Endothelial cell of umbilical vein (primary cell): ENCODE measurements around the gene REC8. TPM values are rescaled to one million over a fixed set of nuclear protein-coding genes. Genes with fewer than 3 reads are reported as not detected.

Source experiments
- BruUV-seq: library from RNA; stranded (reverse); fragments of 400-500 nt; replicated peaks from 2 replicates; lab custom pipeline; 2021; lab: Mats Ljungman, UMichigan
- CTCF ChIA-PET: fragments of 300-600, 350-600 bp; sonication (Branson Sonifier 250); formaldehyde crosslinking; loops from one replicate; lab custom pipeline; 2021; ENCODE audit warnings: antibody characterized with exemption, inconsistent platforms; lab: Charles Lee
- POLR2A ChIA-PET: fragments of 300-600, 350-600 bp; sonication (Branson Sonifier 250); formaldehyde crosslinking; loops from one replicate; lab custom pipeline; 2021; ENCODE audit warnings: antibody characterized with exemption, inconsistent platforms; lab: Charles Lee
- DNase-seq: peaks from one replicate; pipeline ENCODE4 v3.0.0-alpha.2; 2011; ENCODE audit warnings: low read depth, low spot score
- FAIRE-seq: peaks from 2 replicates; lab custom pipeline; 2011; peaks lifted over from hg19 to GRCh38; lab: Jason Lieb, UNC
- H2AFZ ChIP-seq: 2 replicates; pipeline ENCODE4 v1.6.0; 2012; ENCODE audit warnings: low read depth, low read length, control low read depth, inconsistent platforms
- H3K27ac ChIP-seq: 2 replicates; pipeline ENCODE4 v1.5.1; 2011; ENCODE audit warnings: low read depth, mild to moderate bottlenecking, control low read depth, low read length, moderate library complexity; ENCODE audit not compliant: insufficient read depth
- H3K27me3 ChIP-seq, 2 experiments: 2 replicates each; pipeline versions ENCODE4 v1.6.0 to v1.6.1; 2011; ENCODE audit warnings: low read length in 2 of 2, mixed read lengths in 1 of 2; ENCODE audit not compliant: control insufficient read depth in 2 of 2, insufficient read depth in 2 of 2
- H3K36me3 ChIP-seq, 2 experiments: 2 replicates in 1 of 2; 3 replicates in 1 of 2; pipeline ENCODE4 v1.5.1; 2011; ENCODE audit warnings: low read length in 2 of 2, mild to moderate bottlenecking in 1 of 2, moderate library complexity in 1 of 2; ENCODE audit not compliant: control insufficient read depth in 2 of 2, insufficient read depth in 2 of 2; ENCODE audit errors: extremely low read depth in 1 of 2
- H3K4me1 ChIP-seq: 3 replicates; pipeline ENCODE4 v1.5.1; 2011; ENCODE audit warnings: mild to moderate bottlenecking, low read length; ENCODE audit not compliant: control insufficient read depth, insufficient read depth; ENCODE audit errors: extremely low read depth
- H3K4me2 ChIP-seq: 2 replicates; pipeline ENCODE4 v1.6.1; 2011; ENCODE audit warnings: low read length, control low read depth, mixed read lengths; ENCODE audit not compliant: insufficient read depth
- H3K4me3 ChIP-seq, 3 experiments: fragments of 200-600 bp in 1 of 3; sonication (generic), shearing (Covaris generic) in 1 of 3; replicated peaks in 1 of 3; 2 replicates each; pipeline ENCODE4 v1.5.1; 2011 to 2016; ENCODE audit warnings: control low read depth in 3 of 3, low read length in 3 of 3, mild to moderate bottlenecking in 2 of 3, inconsistent platforms in 1 of 3, low read depth in 1 of 3, moderate library complexity in 1 of 3; ENCODE audit not compliant: insufficient read depth in 1 of 3
- H3K79me2 ChIP-seq: 2 replicates; pipeline ENCODE4 v1.6.0; 2012; ENCODE audit warnings: low read length, inconsistent platforms; ENCODE audit not compliant: control insufficient read depth, insufficient read depth
- H3K9ac ChIP-seq: replicated peaks from 2 replicates; pipeline ENCODE3; 2011; ENCODE audit warnings: low read length, control low read depth; ENCODE audit not compliant: insufficient read depth; ENCODE audit errors: extremely low read depth
- H3K9me1 ChIP-seq: replicated peaks from 3 replicates; pipeline ENCODE4 v1.6.0; 2011; ENCODE audit warnings: mild to moderate bottlenecking, low read length; ENCODE audit not compliant: control insufficient read depth, insufficient read depth; ENCODE audit errors: extremely low read depth
- H3K9me3 ChIP-seq: replicated peaks from 2 replicates; pipeline ENCODE4 v1.5.1; 2012; ENCODE audit warnings: low read length, inconsistent platforms; ENCODE audit not compliant: control insufficient read depth, insufficient read depth
- H4K20me1 ChIP-seq: replicated peaks from 2 replicates; pipeline ENCODE3; 2011; ENCODE audit warnings: mild to moderate bottlenecking, low read length; ENCODE audit not compliant: control insufficient read depth, insufficient read depth; ENCODE audit errors: extremely low read depth
- EZH2 ChIP-seq: IDR thresholded peaks from 2 replicates; pipeline ENCODE4 v1.6.1; 2012; ENCODE audit warnings: borderline replicate concordance, low read depth, mild to moderate bottlenecking, moderate library complexity, low read length, inconsistent platforms; ENCODE audit not compliant: severe bottlenecking
- FOS ChIP-seq: IDR thresholded peaks from 2 replicates; pipeline ENCODE4 v1.6.1; 2011; ENCODE audit warnings: mild to moderate bottlenecking, low read length, moderate library complexity, borderline replicate concordance; ENCODE audit not compliant: insufficient read depth
- JUN ChIP-seq: IDR thresholded peaks from 2 replicates; pipeline ENCODE4 v1.6.1; 2011; ENCODE audit warnings: borderline replicate concordance, low read depth; ENCODE audit not compliant: insufficient read length, insufficient read depth
- MYC ChIP-seq: IDR thresholded peaks from one replicate; pipeline ENCODE4 v1.6.1; 2011; ENCODE audit warnings: mild to moderate bottlenecking, low read depth, low read length
- POLR2A ChIP-seq: IDR thresholded peaks from 2 replicates; pipeline ENCODE4 v1.6.1; 2012; ENCODE audit warnings: low read depth, mild to moderate bottlenecking, control low read depth, low read length
- POLR2AphosphoS5 ChIP-seq: IDR thresholded peaks from 2 replicates; pipeline ENCODE4 v1.6.1; 2012; ENCODE audit warnings: low read depth, mild to moderate bottlenecking, control low read depth, low read length, moderate library complexity; ENCODE audit not compliant: insufficient read depth
- dilution Hi-C: fragments of 300-500 bp; cut with MboI; formaldehyde crosslinking; loops from one replicate; pipeline ENCODE4 v1.15.0; 2019; ENCODE audit warnings: low sequenced_read_pairs; ENCODE audit not compliant: extremely low pct_ligation_motif_present
- intact Hi-C: fragments of 100-400 bp; cut with micrococcal nuclease; formaldehyde crosslinking; loops from one replicate; pipeline ENCODE4 v1.10.0; 2022
- polyA plus RNA-seq, 4 experiments: library from polyadenylated mRNA; depleted of rRNA in 3 of 4; stranded (reverse) in 3 of 4; unstranded in 1 of 4; fragments of >200 nt; gene quantifications; 2 replicates each; pipeline versions ENCODE4 v1.2.1 to v1.2.3, GENCODE V29; 2011 to 2012; ENCODE audit warnings: missing spikeins in 1 of 4
- total RNA-seq: library from RNA; stranded (reverse); gene quantifications from 2 replicates; pipeline ENCODE4 v1.2.3, GENCODE V29; 2021
- TF ChIP-seq, protein P1 (sequence below): IDR thresholded peaks from 2 replicates; pipeline ENCODE4 v1.6.1; 2011; ENCODE audit not compliant: insufficient read depth, insufficient read length
- TF ChIP-seq, protein P2 (sequence below), 2 donors: IDR thresholded peaks; 1 replicate in 1 of 2; 2 replicates in 1 of 2; pipeline ENCODE4 v1.5.1; 2011; ENCODE audit warnings: low read length in 2 of 2, mild to moderate bottlenecking in 2 of 2, moderate library complexity in 2 of 2, control low read depth in 1 of 2, inconsistent platforms in 1 of 2, low read depth in 1 of 2; ENCODE audit not compliant: insufficient read depth in 1 of 2; ENCODE audit errors: extremely low read depth in 1 of 2

Gene REC8
- total and polyA plus RNA-seq, 2 donors (not counting 3 experiments of a cell fraction or from before 2014, with no cell fraction given), result 12.5 to 33.6 TPM

DNA sequence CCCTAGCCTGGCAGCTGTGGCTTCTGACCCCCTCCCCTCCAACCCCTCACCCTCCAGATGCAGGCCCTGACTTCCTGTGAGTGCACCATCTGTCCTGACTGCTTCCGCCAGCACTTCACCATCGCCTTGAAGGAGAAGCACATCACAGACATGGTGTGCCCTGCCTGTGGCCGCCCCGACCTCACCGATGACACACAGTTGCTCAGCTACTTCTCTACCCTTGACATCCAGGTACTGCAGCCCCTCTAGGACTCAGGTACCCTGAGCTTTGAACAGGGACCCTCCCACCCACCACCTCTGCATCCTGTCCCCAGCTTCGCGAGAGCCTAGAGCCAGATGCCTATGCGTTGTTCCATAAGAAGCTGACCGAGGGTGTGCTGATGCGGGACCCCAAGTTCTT, 16.8 kb upstream of the REC8 start:
- peaks cover 20 to 55% of the 10 kb centered on the region in 2 experiments for H3K36me3 ChIP-seq
- no peak overlapping the region for H3K4me2 ChIP-seq
- H3K4me3 ChIP-seq, result no peak overlapping the region
- no peaks in the 10 kb centered on the region for H3K4me1 ChIP-seq
- no peak overlapping the region for H2AFZ ChIP-seq
- intact Hi-C loops, result no loop called here
- H4K20me1 ChIP-seq, result no peaks in the 10 kb centered on the region
- TF ChIP-seq POLR2A (no peak), MYC (no peak), JUN (no peak), FOS (no peak), POLR2AphosphoS5 (no peak), EZH2 (no peak)
- TF ChIP-seq, protein P1, sequence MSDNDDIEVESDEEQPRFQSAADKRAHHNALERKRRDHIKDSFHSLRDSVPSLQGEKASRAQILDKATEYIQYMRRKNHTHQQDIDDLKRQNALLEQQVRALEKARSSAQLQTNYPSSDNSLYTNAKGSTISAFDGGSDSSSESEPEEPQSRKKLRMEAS, result no peak
- TF ChIP-seq, protein P2, sequence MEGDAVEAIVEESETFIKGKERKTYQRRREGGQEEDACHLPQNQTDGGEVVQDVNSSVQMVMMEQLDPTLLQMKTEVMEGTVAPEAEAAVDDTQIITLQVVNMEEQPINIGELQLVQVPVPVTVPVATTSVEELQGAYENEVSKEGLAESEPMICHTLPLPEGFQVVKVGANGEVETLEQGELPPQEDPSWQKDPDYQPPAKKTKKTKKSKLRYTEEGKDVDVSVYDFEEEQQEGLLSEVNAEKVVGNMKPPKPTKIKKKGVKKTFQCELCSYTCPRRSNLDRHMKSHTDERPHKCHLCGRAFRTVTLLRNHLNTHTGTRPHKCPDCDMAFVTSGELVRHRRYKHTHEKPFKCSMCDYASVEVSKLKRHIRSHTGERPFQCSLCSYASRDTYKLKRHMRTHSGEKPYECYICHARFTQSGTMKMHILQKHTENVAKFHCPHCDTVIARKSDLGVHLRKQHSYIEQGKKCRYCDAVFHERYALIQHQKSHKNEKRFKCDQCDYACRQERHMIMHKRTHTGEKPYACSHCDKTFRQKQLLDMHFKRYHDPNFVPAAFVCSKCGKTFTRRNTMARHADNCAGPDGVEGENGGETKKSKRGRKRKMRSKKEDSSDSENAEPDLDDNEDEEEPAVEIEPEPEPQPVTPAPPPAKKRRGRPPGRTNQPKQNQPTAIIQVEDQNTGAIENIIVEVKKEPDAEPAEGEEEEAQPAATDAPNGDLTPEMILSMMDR (IDR thresholded peaks at IDR 0.05; ENCODE audit: extremely low read depth in 1 of 2, insufficient read depth in 1 of 2, low read depth in 1 of 2, low read length in 2 of 2), result no peak
- POLR2A ChIA-PET, result no interaction called here
- CTCF ChIA-PET, result interaction anchor here (0.9 to 1.4 kb wide), 3 partner anchors 14 to 153 kb away, joined by 3 read pairs; partner anchors contain the start of genes CIDEB and EMC9
- DNase-seq (no peak), FAIRE-seq (no peak)
- no peaks in the 10 kb centered on the region for H3K9me1 ChIP-seq
- no peak overlapping the region for H3K9ac ChIP-seq
- dilution Hi-C loops, result no loop called here
- H3K27me3 ChIP-seq, result no peaks in the 10 kb centered on the region
- BruUV-seq, result no TSS peak
- no peaks in the 10 kb centered on the region for H3K79me2 ChIP-seq
- no peaks in the 10 kb centered on the region for H3K9me3 ChIP-seq
- H3K27ac ChIP-seq, result no peak overlapping the region
